NK-92 treated with Interleukin-12 subunit alpha and Interleukin-12 subunit beta, amount 100 ng/mL, for 24 hours (cell line): ENCODE results near the gene MZT2B.
"Not testable (repeated sequence)": the region's sequence is repeated elsewhere in the genome, so short reads cannot be mapped to it uniquely, and the experiment has no call there.

Experiments
- DNase-seq: peaks from one replicate; lab custom pipeline; 2025; lab: John Stamatoyannopoulos, UW

MZT2B gene

GRCh38 chr2:130219147-130219546, 37.1 kb downstream of the MZT2B start:
- DNase-seq, result not testable (repeated sequence)

- not testable (repeated sequence) for DNase-seq
Observed at GRCh38 chr2:130220505-130220904, 38.4 kb downstream of the MZT2B start.

- DNase-seq, result not testable (repeated sequence)
Observed at GRCh38 chr2:130222523-130222922, 40.5 kb downstream of the MZT2B start.

GRCh38 chr2:130228005-130228404, 45.9 kb downstream of the MZT2B start:
- DNase-seq, result not testable (repeated sequence)

GRCh38 chr2:130228467-130229160, 46.6 kb downstream of the MZT2B start:
- DNase-seq, result not testable (repeated sequence)

GRCh38 chr2:130229161-130229510, 47.1 kb downstream of the MZT2B start:
- not testable (repeated sequence) for DNase-seq

- not testable (repeated sequence) for DNase-seq
Observed at GRCh38 chr2:130230376-130230775, 48.3 kb downstream of the MZT2B start.

GRCh38 chr2:130230907-130231306, 48.8 kb downstream of the MZT2B start:
- DNase-seq, result not testable (repeated sequence)

- DNase-seq, result no peak
Observed at GRCh38 chr2:130231656-130232055, 49.6 kb downstream of the MZT2B start.

- DNase-seq, result not testable (repeated sequence)
Observed at GRCh38 chr2:130233066-130233465, 51.0 kb downstream of the MZT2B start.

- DNase-seq, result not testable (repeated sequence)
Observed at GRCh38 chr2:130239581-130239980, 57.5 kb downstream of the MZT2B start.
